ENCODE data around the gene AFAP1L2.

- no peak for TF ChIP-seq CTCF (conservative IDR thresholded peaks at IDR 0.05; ENCODE audit: low read length)
- TF ChIP-seq EZH2phosphoT487 (IDR thresholded peaks at IDR 0.05; ENCODE audit: borderline replicate concordance): no peak
Observed at GRCh38 chr10:114303556-114303955, 100.7 kb downstream of the AFAP1L2 start.
